Tracheal epithelial cell (primary cell): ENCODE measurements around the gene MSH4. TPM values are rescaled to one million over a fixed set of nuclear protein-coding genes. Genes with fewer than 3 reads are reported as not detected.

Experiments
- total RNA-seq: library from RNA; depleted of rRNA; stranded (reverse); fragments of >200 nt; gene quantifications from 2 replicates; pipeline ENCODE4 v1.2.1, GENCODE V29; 2014

Gene MSH4
- 0.21 and 0.24 TPM in 2 replicates for total RNA-seq

GRCh38 chr1:75796376-75797272, at the start of gene MSH4:
Gene MSH4, plus strand, starts transcription at chr1:75796882. Its CDS starts 104 bp downstream, at chr1:75796986.

GRCh38 chr1:75785983-75786853, 10.5 kb upstream of the MSH4 start, which contains the start of gene RABGGTB:
Gene RABGGTB, plus strand, starts transcription at chr1:75786256. Its CDS starts 16 bp downstream, at chr1:75786272.

GRCh38 chr1:75932304-75932703, 135.6 kb downstream of the MSH4 start, which contains the start of gene ASB17:
Gene ASB17, minus strand, starts transcription at chr1:75932404. Its CDS starts 113 bp downstream, at chr1:75932291.

Other genes with a start within 250 kb of the MSH4 start
- 0.43 and 0.48 TPM in 2 replicates for gene SLC44A5, start 185.8 kb upstream of the MSH4 start, total RNA-seq
- gene ACADM, start 72.2 kb upstream of the MSH4 start, total RNA-seq: 11.5 and 17.8 TPM in 2 replicates
- 152 and 175 TPM in 2 replicates for gene RABGGTB, start 10.6 kb upstream of the MSH4 start, total RNA-seq
- gene ASB17, start 135.5 kb downstream of the MSH4 start, total RNA-seq: not detected in 2 replicates